B cell (primary cell): ENCODE data around the gene DOLPP1. TPM values are rescaled to one million over a fixed set of nuclear protein-coding genes. Genes with fewer than 3 reads are reported as not detected.

Experiments
- ATAC-seq: fragments of 200-7000 bp; cut with Tn5 transposase; one replicate; pipeline ENCODE4 v1.10.0; 2021; ENCODE audit warnings: low read depth, mild to moderate bottlenecking, moderate number of reproducible peaks, moderate library complexity
- CTCF ChIA-PET: fragments of 350-600 bp; sonication (Branson Sonifier 250); formaldehyde crosslinking; loops from one replicate; lab custom pipeline; 2021; ENCODE audit warnings: antibody characterized with exemption, inconsistent platforms; lab: Charles Lee
- POLR2A ChIA-PET: fragments of 350-600 bp; sonication (Branson Sonifier 250); formaldehyde crosslinking; loops from one replicate; lab custom pipeline; 2021; ENCODE audit warnings: antibody characterized with exemption; lab: Charles Lee
- DNase-seq: peaks from one replicate; pipeline ENCODE4 v3.0.0; 2013
- H2AFZ ChIP-seq: 2 replicates; pipeline ENCODE4 v1.6.1; 2012; ENCODE audit warnings: mild to moderate bottlenecking, low read depth, low read length; ENCODE audit not compliant: insufficient read depth, poor library complexity, severe bottlenecking
- H3K27ac ChIP-seq, 2 donors: 1 replicate in 1 of 2; 2 replicates in 1 of 2; pipeline ENCODE4 v1.5.1; 2012 to 2013; ENCODE audit warnings: low read length in 2 of 2, mild to moderate bottlenecking in 2 of 2, moderate library complexity in 1 of 2
- H3K27me3 ChIP-seq, 4 experiments: fragments of 200-600 bp in 1 of 4; sonication (generic) in 1 of 4; replicated peaks in 1 of 4; 1 replicate in 2 of 4; 2 replicates in 2 of 4; pipeline versions ENCODE4 v1.6.1 to v1.7.0; 2013 to 2016; ENCODE audit warnings: low read length in 3 of 4, mild to moderate bottlenecking in 2 of 4, mixed read lengths in 1 of 4, moderate library complexity in 1 of 4; ENCODE audit not compliant: insufficient read depth in 4 of 4, control insufficient read depth in 3 of 4; ENCODE audit errors: control extremely low read depth in 1 of 4
- H3K36me3 ChIP-seq, 2 experiments: replicated peaks in 1 of 2; 1 replicate in 1 of 2; 2 replicates in 1 of 2; pipeline versions ENCODE4 v1.6.1 to v1.7.1; 2013; ENCODE audit warnings: low read length in 1 of 2; ENCODE audit not compliant: insufficient read depth in 2 of 2, control insufficient read depth in 1 of 2; ENCODE audit errors: control extremely low read depth in 1 of 2, extremely low read depth in 1 of 2
- H3K4me1 ChIP-seq, 2 donors: fragments of 200-600 bp in 1 of 2; sonication (generic) in 1 of 2; 1 replicate in 1 of 2; 2 replicates in 1 of 2; pipeline versions ENCODE4 v1.5.1 to v1.6.1; 2013 to 2017; ENCODE audit warnings: low read length in 2 of 2; ENCODE audit not compliant: control insufficient read depth in 2 of 2, insufficient read depth in 2 of 2
- H3K4me2 ChIP-seq: replicated peaks from 2 replicates; pipeline ENCODE3; 2012; ENCODE audit warnings: mild to moderate bottlenecking, low read depth, low read length; ENCODE audit not compliant: poor library complexity, severe bottlenecking
- H3K4me3 ChIP-seq, 5 experiments: fragments of 200-600 bp in 1 of 5; sonication (generic) in 1 of 5; 1 replicate in 3 of 5; 2 replicates in 2 of 5; pipeline versions ENCODE4 v1.5.1 to v1.7.0; 2011 to 2016; ENCODE audit warnings: low read length in 4 of 5, mild to moderate bottlenecking in 4 of 5, low read depth in 2 of 5, control low read depth in 1 of 5, moderate library complexity in 1 of 5; ENCODE audit not compliant: insufficient read depth in 1 of 5; ENCODE audit errors: control extremely low read depth in 1 of 5, extremely low read depth in 1 of 5
- H3K79me2 ChIP-seq: fragments of 200-600 bp; sonication (generic); one replicate; pipeline ENCODE4 v1.6.0; 2016; ENCODE audit warnings: low read length; ENCODE audit not compliant: control insufficient read depth, insufficient read depth
- H3K9ac ChIP-seq: fragments of 200-600 bp; sonication (generic); 2 replicates; pipeline ENCODE4 v1.6.1; 2017; ENCODE audit warnings: mild to moderate bottlenecking, low read length, moderate library complexity
- H3K9me3 ChIP-seq, 3 donors: one replicate each; pipeline versions ENCODE4 v1.6.1 to v1.7.1; 2013; ENCODE audit warnings: low read length in 2 of 3; ENCODE audit not compliant: control insufficient read depth in 2 of 3, insufficient read depth in 1 of 3; ENCODE audit errors: control extremely low read depth in 1 of 3
- H4K20me1 ChIP-seq: 2 replicates; pipeline ENCODE4 v1.6.0; 2012; ENCODE audit warnings: mild to moderate bottlenecking, low read length; ENCODE audit not compliant: insufficient read depth, control insufficient read depth, poor library complexity, severe bottlenecking
- H3K27ac Mint-ChIP-seq: one replicate; pipeline ENCODE4 v1.8.0; 2021; ENCODE audit warnings: mixed read lengths
- H3K27me3 Mint-ChIP-seq: one replicate; pipeline ENCODE4 v1.8.0; 2021; ENCODE audit warnings: mixed read lengths
- H3K4me1 Mint-ChIP-seq: one replicate; pipeline ENCODE4 v1.8.0; 2021; ENCODE audit warnings: mixed read lengths
- H3K4me3 Mint-ChIP-seq: one replicate; pipeline ENCODE4 v1.8.0; 2021; ENCODE audit warnings: mixed read lengths
- H3K9me3 Mint-ChIP-seq: one replicate; pipeline ENCODE4 v1.8.0; 2022; ENCODE audit warnings: mixed read lengths; ENCODE audit not compliant: insufficient read depth
- CTCF ChIP-seq: fragments of 200-600 bp; IDR thresholded peaks from one replicate; pipeline ENCODE4 v1.8.0; 2022; ENCODE audit warnings: antibody characterized with exemption, mild to moderate bottlenecking
- EZH2 ChIP-seq: IDR thresholded peaks from 2 replicates; pipeline ENCODE4 v1.6.1; 2012; ENCODE audit warnings: borderline replicate concordance, low read depth, mild to moderate bottlenecking, moderate library complexity, low read length; ENCODE audit not compliant: insufficient read depth, poor library complexity, severe bottlenecking
- WGBS: methylation state at CpG from one replicate; pipeline ENCODE4 v1.1.5; 2013; ENCODE audit warnings: missing lambda C conversion rate; ENCODE audit not compliant: insufficient coverage; 5-methylcytosine and 5-hydroxymethylcytosine counted together
- intact Hi-C: fragments of 100-400 bp; cut with micrococcal nuclease; formaldehyde crosslinking; loops from one replicate; pipeline ENCODE4 v1.10.0; 2022
- polyA plus RNA-seq: library from polyadenylated mRNA; depleted of rRNA; stranded (reverse); fragments of >200 nt; gene quantifications from 2 replicates; pipeline ENCODE4 v1.2.3, GENCODE V29; 2012
- total RNA-seq, 2 donors: library from RNA; stranded (reverse); fragments of 120-200 nt in 1 of 2; gene quantifications; 1 replicate in 1 of 2; 2 replicates in 1 of 2; pipeline versions ENCODE4 v1.2.3 to v1.2.4, GENCODE V29; 2013 to 2022

DOLPP1 gene
- total and polyA plus RNA-seq, 2 donors (not counting 1 experiment from before 2014, with no cell fraction given): 4.7 to 8.6 TPM

- Histone ChIP-seq H3K4me2 (no peak overlapping the region), H3K27me3 (no peaks in the 10 kb centered on the region), H3K9me3 (no peaks in the 10 kb centered on the region), H3K27ac (no peak overlapping the region), H2AFZ (no peak overlapping the region), H3K36me3 (peaks cover 6 to 23% of the 10 kb centered on the region in 2 experiments), H3K9ac (no peak overlapping the region), H4K20me1 (no peaks in the 10 kb centered on the region), H3K4me1 (no peaks in the 10 kb centered on the region), H3K4me3 (no peak overlapping the region), H3K79me2 (no peaks in the 10 kb centered on the region)
- CTCF ChIA-PET: interaction anchor here (1.0 kb wide), 1 partner anchor 26 kb away, joined by 3 read pairs; the partner anchor contains the start of gene DOLPP1
- Mint-ChIP-seq H3K9me3 (no peaks in the 10 kb centered on the region), H3K27ac (no peak overlapping the region), H3K4me3 (no peak overlapping the region), H3K4me1 (no peaks in the 10 kb centered on the region), H3K27me3 (no peaks in the 10 kb centered on the region)
- no peak for DNase-seq
- ATAC-seq: no peak
- 100% methylated on average over 3 of the region's 5 CpGs for WGBS
- intact Hi-C loops: no loop called here
- no peak for TF ChIP-seq EZH2
- TF ChIP-seq CTCF: no peak
- POLR2A ChIA-PET: no interaction called here
Measured at GRCh38 chr9:129054163-129054851, 26.6 kb upstream of the DOLPP1 start.
